Esophagus muscularis mucosa (tissue), 4 donors: ENCODE data around the gene DGKD.

Experiments
- EP300 ChIP-seq: sonication (generic); formaldehyde crosslinking; IDR thresholded peaks from one replicate; pipeline ENCODE4 v1.6.1; 2017; ENCODE audit warnings: antibody characterized with exemption
- POLR2A ChIP-seq: fragments of 450-650 bp; IDR thresholded peaks from one replicate; pipeline ENCODE4 v1.6.1; 2017; ENCODE audit warnings: antibody characterized with exemption, moderate library complexity, mild to moderate bottlenecking, low read depth
- TF ChIP-seq, protein P1 (sequence below), 3 experiments: fragments of 200-600 bp in 2 of 3; fragments of 450-650 bp in 1 of 3; sonication (generic) in 2 of 3; IDR thresholded peaks; one replicate each; pipeline ENCODE4 v1.5.1; 2017 to 2019; ENCODE audit warnings: antibody characterized with exemption in 3 of 3, mild to moderate bottlenecking in 2 of 3, moderate library complexity in 1 of 3

DNA sequence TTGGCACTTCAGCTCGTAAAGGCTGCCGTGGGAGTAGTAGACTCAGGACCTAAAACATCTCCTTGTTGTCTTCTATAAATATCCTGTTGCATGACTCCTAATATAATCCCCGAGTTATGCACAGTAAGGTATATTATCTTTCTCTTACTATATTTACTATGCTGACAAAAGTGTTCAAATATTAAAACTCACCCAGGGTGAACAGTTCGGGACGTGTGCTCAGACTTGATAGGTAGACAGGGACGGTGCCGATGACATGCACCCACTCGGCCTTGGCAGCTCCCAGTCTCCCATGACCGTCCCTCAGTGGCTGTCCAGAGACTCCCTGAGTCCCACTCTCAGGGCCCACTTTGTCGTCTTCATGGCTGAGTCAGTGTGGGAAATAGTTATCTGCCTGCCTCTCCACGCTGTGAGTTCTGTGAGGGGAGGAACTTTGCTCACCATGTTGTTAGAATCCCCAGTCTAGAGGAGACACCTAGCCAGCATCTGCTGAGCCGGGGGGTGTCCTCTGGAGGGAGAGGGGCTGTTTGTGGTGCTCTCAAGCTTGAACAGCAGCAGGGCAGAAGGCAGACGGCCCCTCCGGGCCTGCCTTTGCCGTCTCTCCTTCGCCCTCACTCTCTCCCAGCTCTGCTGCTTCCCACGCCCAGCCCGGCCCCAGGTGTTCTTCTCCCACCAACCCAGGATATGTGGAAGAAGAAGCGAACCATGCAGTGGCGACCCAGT is 75.0 kb downstream of the DGKD start:
- TF ChIP-seq, protein P1, sequence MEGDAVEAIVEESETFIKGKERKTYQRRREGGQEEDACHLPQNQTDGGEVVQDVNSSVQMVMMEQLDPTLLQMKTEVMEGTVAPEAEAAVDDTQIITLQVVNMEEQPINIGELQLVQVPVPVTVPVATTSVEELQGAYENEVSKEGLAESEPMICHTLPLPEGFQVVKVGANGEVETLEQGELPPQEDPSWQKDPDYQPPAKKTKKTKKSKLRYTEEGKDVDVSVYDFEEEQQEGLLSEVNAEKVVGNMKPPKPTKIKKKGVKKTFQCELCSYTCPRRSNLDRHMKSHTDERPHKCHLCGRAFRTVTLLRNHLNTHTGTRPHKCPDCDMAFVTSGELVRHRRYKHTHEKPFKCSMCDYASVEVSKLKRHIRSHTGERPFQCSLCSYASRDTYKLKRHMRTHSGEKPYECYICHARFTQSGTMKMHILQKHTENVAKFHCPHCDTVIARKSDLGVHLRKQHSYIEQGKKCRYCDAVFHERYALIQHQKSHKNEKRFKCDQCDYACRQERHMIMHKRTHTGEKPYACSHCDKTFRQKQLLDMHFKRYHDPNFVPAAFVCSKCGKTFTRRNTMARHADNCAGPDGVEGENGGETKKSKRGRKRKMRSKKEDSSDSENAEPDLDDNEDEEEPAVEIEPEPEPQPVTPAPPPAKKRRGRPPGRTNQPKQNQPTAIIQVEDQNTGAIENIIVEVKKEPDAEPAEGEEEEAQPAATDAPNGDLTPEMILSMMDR (IDR thresholded peaks at IDR 0.05) = no peak
- TF ChIP-seq EP300 (no peak), POLR2A (no peak)
